Stimulated activated CD4-positive, alpha-beta T cell treated with anti-CD3 and anti-CD28 coated beads, Interleukin-1b, Interleukin-23, amount 100 ng/mL, for 24 hours (primary cell): ENCODE measurements around the gene OR2W1.

Experiments
- DNase-seq, 4 experiments: peaks; one replicate each; pipeline ENCODE4 v3.0.0-alpha.2; 2020; ENCODE audit warnings: low read depth in 4 of 4, low spot score in 1 of 4

Gene OR2W1

DNA sequence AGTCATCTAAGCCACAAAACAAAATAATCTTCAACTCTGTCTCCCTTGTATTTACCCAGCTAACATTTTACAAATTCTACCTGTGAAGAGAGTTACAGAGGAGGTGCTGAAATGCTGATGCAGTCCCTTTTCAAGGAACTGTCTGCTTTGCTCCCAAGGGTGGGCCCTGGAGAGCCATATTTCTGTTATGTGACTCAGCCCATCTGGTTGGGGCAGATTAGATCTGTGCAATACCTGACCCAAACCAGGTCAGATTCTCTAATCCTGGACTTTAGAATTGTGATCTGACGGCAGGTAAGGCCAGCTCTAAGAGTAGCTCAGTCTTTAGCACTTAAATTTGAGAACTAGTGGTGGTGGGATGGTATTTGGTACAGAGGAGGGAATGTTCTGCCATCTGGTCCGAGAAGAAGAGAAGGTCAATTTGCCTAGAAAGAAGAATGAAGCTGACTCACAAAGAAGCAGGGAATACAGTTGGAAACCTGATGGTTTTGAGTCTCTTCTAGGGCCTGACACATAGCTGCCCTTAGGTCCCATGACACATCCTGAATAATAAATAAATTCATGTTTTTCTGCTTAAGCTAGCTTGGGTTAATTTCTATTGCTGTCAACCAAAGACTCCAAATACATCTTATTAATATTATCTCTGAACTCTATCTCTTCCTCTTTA lies 48.0 kb downstream of the OR2W1 start:
- DNase-seq, result no peak

DNA sequence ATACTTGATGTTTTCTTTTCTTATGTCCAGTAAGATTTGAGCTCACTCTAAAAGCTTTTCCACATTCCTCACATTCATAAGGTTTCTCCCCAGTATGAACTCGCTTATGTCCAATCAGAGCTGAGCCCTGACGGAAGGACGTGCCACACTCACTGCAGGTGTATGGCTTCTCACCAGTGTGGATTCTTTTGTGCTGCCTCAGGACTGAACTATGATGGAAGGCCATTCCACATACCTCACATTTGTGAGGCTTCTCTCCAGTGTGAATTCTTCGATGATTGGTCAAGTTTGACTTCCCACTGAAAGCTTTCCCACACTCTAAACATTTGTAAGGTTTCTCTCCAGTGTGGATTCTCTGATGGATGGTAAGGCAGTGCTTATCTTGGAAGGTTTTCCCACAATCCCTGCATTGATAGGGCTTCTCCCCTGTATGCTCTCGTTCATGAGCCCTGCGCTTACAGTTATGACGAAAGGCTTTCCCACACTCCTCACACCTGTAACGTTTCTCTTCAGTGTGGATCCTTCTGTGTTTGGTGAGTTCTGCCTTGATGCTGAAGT lies 49.8 kb downstream of the OR2W1 start:
- no peak for DNase-seq
